ENCODE measurements around the gene GAB4. TPM values are rescaled to one million over a fixed set of nuclear protein-coding genes. Genes with fewer than 3 reads are reported as not detected.

GAB4 gene
- total RNA-seq, 1 experiment from 2014 or later, result not detected

DNA sequence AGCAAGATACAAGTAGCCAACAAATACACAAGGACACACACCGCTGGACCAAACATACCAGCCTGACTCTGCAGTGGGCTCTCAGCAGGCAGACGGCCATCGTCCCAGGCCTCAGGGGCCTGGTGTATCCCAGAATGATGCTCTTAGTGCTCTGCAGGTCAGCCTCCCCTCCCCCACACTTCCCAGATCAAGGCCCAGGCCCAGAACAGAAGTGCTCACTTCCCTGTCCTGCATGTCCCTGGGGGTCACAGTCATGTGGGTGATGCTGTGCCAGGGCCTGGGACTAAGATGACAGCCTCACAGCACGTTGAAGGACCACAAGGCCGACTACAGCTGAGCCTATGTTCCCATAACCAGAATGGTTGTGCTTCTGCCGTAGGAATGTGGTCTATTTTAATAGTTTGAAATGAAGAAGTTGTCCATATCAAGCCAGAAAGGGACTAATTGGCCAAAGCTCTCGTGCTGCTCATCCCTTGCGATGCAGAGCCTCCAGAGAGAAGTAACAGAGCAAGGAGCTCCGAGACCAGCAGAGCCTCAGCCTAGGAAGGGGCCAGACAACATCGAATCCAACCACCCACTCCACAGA lies 48.6 kb downstream of the GAB4 start:
- H3T11ph ChIP-seq (ENCODE audit: low read length), result no peak overlapping the region
- Mint-ChIP-seq H3K4me1 (no peaks in the 10 kb centered on the region), H3K27me3 (ENCODE audit: low read depth) (peaks cover 12% of the 10 kb centered on the region), H3K4me3 (no peak overlapping the region), H3K27ac (no peak overlapping the region), H3K36me3 (ENCODE audit: insufficient read depth in 1 of 3, low read depth in 3 of 3) (peaks cover 5 to 8% (median 6%) of the 10 kb centered on the region in 3 experiments; a peak in 4 of 7 replicates), H3K9me3 (peaks cover 88 to 93% of the 10 kb centered on the region in 2 experiments)
- WGBS (ENCODE audit: extremely low coverage, insufficient read length, low lambda C conversion rate), result no CpG with 5 or more reads among the region's 10 CpGs
- H3K18ac ChIP-seq (ENCODE audit: insufficient read length, low read depth, low read length), result no peak overlapping the region
- no peak overlapping the region for H3K4ac ChIP-seq (ENCODE audit: low read depth, low read length)
- H3K14ac ChIP-seq (ENCODE audit: insufficient read depth, low read length), result no peak overlapping the region
- no peak overlapping the region for H4K8ac ChIP-seq (replicated peaks; ENCODE audit: insufficient read length, low read depth, low read length)
- H3K27ac ChIP-seq (ENCODE audit: insufficient read length, low read depth, low read length), result no peak overlapping the region
- H3K79me2 ChIP-seq (ENCODE audit: insufficient read depth, low read length), result no peaks in the 10 kb centered on the region
- no peaks in the 10 kb centered on the region for H3K9me3 ChIP-seq (ENCODE audit: control insufficient read depth, low read depth, low read length)
- H3K4me2 ChIP-seq (ENCODE audit: insufficient read depth, insufficient read length, low read length), result no peak overlapping the region
- no peak for DNase-seq
- no peak overlapping the region for H2BK120ac ChIP-seq (ENCODE audit: low read depth, low read length, poor library complexity, severe bottlenecking)
- no peaks in the 10 kb centered on the region for H3K23me2 ChIP-seq (ENCODE audit: insufficient read length, low read depth, low read length, poor library complexity, severe bottlenecking)
- H2BK5ac ChIP-seq (ENCODE audit: insufficient read length, low read length), result no peak overlapping the region
- no peaks in the 10 kb centered on the region for H3K27me3 ChIP-seq (ENCODE audit: insufficient read depth, low read length)
- H2AK5ac ChIP-seq (ENCODE audit: insufficient read length, low read length), result no peak overlapping the region
- H2AFZ ChIP-seq (ENCODE audit: low read length), result no peak overlapping the region
- no peak overlapping the region for H2BK15ac ChIP-seq (ENCODE audit: low read depth, low read length)
- H4K20me1 ChIP-seq (ENCODE audit: control insufficient read depth, insufficient read depth, insufficient read length), result no peaks in the 10 kb centered on the region
- no peak overlapping the region for H4K91ac ChIP-seq (ENCODE audit: insufficient read length, low read depth, low read length)
- H3K56ac ChIP-seq (ENCODE audit: insufficient read length, low read depth, low read length), result no peak overlapping the region
- no peak overlapping the region for H3K9ac ChIP-seq (ENCODE audit: extremely low read depth, insufficient read length, low read length)
- H3K79me1 ChIP-seq (ENCODE audit: insufficient read depth, low read depth, low read length, poor library complexity, severe bottlenecking), result no peaks in the 10 kb centered on the region
- H3K4me1 ChIP-seq (ENCODE audit: insufficient read depth, low read length), result no peaks in the 10 kb centered on the region
- no peak overlapping the region for H2BK12ac ChIP-seq (ENCODE audit: insufficient read length, low read depth, low read length)
- no peak overlapping the region for H2BK20ac ChIP-seq (ENCODE audit: low read depth, low read length, poor library complexity, severe bottlenecking)
- no peak overlapping the region for H3K23ac ChIP-seq (ENCODE audit: insufficient read length, low read depth, low read length)
- H4K5ac ChIP-seq (ENCODE audit: insufficient read length, low read depth, low read length), result no peak overlapping the region
- TF ChIP-seq, protein P1, sequence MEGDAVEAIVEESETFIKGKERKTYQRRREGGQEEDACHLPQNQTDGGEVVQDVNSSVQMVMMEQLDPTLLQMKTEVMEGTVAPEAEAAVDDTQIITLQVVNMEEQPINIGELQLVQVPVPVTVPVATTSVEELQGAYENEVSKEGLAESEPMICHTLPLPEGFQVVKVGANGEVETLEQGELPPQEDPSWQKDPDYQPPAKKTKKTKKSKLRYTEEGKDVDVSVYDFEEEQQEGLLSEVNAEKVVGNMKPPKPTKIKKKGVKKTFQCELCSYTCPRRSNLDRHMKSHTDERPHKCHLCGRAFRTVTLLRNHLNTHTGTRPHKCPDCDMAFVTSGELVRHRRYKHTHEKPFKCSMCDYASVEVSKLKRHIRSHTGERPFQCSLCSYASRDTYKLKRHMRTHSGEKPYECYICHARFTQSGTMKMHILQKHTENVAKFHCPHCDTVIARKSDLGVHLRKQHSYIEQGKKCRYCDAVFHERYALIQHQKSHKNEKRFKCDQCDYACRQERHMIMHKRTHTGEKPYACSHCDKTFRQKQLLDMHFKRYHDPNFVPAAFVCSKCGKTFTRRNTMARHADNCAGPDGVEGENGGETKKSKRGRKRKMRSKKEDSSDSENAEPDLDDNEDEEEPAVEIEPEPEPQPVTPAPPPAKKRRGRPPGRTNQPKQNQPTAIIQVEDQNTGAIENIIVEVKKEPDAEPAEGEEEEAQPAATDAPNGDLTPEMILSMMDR (conservative IDR thresholded peaks at IDR 0.05), result no peak

Data from H9 (cell line).